ENCODE results near the gene NECAP2.
A peak's percentile ranks its signal among the peaks of the same experiment; 100 is the strongest.

NECAP2 gene, protein sequence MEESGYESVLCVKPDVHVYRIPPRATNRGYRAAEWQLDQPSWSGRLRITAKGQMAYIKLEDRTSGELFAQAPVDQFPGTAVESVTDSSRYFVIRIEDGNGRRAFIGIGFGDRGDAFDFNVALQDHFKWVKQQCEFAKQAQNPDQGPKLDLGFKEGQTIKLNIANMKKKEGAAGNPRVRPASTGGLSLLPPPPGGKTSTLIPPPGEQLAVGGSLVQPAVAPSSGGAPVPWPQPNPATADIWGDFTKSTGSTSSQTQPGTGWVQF

DNA sequence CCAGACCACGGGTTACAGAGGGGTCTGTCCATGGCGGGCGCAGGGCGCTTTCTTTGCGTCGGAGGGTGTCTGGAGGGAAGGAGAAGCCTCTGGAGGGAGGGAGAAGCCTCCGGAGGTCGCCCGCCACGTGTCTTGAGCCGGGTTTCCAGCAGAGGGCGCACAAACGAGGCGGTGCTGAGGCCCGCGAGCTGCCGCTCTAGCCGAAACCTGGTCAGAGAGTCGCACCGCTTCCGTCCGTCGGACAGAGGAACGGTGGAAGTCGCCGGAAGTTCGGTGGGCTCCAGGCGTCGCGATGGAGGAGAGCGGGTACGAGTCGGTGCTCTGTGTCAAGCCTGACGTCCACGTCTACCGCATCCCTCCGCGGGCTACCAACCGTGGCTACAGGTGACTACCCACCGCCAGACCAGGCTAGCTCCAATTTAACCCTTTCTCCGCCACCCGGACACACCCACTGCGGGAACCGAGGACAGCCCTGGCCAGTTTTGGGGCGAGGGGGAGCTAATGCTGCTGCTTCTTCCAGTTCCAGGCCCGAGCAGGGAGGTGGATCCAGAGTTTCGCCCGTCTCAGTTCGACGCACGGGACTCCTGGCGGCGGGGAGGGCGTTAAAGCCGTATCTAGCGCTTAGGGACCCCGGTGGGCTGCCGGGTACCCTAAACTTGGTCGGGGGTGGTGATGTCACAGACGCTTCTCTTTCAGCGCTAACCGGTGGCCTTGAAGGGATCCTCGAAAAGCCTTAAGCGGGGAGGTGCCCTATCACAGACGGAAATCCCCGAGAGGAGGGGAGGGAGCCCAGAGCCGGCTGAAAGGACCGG, at the start of gene NECAP2:
Gene NECAP2 (plus strand): TSS at position 255 of the 812 bp plus-strand sequence. CDS start 38 bp downstream, at position 293.
- peak; percentile 87 for DNase-seq (ENCODE audit: low read depth)

DNA sequence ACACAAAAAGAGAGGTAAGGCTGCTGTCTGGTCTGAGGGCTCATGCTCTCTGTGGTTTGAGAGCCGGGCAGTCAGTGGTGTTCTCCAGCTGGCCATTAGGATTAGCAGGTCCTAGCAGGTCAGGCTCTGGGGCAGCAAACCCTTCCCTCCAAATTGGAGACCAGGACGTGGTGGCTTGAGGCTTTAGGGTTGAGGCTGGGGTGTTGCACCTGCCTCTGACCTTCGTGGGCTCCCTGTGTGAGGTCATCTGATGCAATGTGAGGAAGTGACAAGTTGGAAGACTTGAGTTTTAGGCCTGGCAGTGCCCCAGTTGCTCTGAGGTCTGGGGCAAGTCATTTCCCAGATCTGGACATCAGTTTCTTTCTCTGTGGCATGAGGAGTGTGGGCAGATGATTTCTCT, 49.1 kb upstream of the NECAP2 start:
- DNase-seq (ENCODE audit: low read depth) = no peak

DNA sequence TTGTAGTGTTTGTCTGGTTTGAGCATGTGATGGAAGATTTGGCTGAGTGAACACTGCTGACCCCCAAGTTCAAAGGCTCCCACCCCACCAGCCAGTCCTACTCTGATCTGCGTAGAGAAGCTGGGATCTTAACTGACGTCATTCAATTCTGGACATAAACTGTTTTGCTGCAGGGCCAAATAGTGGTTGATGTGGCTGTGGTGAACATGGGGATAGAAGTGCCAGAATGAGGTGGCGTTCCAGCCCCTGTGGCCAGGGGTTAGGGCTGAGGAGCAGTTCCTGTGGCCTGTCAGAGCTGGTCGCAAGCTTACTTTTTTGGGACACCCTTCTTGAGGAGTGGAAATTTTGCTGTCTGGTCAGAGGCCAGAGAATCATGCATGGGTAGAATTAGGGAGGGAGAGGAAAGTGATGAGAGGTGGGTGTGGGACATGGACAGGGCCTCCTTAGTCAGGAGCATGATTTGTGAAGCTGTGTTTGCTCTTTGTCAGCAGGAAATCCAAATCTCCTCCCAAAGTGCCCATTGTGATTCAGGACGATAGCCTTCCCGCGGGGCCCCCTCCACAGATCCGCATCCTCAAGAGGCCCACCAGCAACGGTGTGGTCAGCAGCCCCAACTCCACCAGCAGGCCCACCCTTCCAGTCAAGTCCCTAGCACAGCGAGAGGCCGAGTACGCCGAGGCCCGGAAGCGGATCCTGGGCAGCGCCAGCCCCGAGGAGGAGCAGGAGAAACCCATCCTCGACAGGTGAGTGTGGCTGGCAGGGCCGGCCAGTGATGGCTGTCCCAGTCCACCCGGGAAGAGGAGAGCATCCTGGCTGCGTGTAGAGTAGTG, 47.6 kb upstream of the NECAP2 start:
- DNase-seq (ENCODE audit: low read depth) = no peak

DNA sequence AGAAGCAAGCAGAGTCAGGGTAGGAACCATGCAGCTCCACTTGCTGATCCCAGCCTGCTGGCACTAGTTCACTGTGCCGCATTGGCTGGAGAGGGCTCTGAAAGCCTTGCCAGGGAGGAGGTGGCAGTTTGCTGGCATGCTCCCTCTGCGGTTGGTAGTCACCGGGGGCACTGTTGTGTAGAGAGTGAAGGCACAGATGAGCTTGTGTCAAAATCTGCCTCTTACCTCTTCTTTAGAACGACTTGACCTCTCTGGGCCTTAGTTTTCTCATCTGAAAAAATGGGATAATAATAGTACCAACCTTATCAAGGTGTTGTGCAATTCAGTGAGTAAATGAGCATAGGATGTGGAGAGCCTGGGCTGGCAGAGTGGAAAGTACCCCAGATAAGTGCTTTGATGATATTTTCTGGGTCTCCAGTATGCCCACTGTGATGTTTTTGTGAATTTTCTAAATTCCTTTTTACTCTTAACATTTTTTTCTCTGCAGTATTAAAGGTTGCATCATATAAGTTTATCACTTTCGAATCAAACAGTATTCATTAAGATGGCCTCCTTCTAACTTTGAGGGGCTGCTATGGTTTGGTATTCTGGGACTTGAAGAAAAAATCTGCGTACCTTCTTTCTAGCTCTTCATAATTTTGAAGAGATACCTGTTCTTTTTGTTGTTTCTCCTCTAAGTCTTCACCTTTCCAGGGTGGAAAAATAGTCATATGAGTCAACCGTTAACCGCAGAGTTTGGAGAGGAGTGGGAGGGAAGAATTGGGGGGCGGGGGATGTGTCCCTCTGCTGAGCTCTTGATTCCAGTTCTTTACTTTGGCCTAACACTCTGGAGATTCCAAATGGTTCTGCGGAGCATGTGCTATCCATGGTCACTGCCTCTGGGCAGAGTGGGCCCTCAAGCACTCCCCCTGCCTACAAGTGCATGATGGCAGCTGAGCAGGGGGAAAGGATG, 46.7 kb upstream of the NECAP2 start:
- DNase-seq (ENCODE audit: low read depth) = no peak

DNA sequence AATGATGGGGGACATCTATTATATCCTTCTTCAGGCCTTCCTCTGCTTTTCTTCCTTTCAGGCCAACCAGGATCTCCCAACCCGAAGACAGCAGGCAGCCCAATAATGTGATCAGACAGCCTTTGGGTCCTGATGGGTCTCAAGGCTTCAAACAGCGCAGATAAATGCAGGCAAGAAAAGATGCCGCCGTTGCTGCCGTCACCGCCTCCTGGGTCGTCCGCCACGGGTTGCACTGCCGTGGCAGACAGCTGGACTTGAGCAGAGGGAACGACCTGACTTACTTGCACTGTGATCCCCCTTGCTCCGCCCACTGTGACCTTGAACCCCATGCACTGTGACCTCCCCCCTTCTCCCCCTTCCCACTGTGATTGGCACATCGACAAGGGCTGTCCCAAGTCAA, 45.5 kb upstream of the NECAP2 start:
- DNase-seq (ENCODE audit: low read depth) = no peak

DNA sequence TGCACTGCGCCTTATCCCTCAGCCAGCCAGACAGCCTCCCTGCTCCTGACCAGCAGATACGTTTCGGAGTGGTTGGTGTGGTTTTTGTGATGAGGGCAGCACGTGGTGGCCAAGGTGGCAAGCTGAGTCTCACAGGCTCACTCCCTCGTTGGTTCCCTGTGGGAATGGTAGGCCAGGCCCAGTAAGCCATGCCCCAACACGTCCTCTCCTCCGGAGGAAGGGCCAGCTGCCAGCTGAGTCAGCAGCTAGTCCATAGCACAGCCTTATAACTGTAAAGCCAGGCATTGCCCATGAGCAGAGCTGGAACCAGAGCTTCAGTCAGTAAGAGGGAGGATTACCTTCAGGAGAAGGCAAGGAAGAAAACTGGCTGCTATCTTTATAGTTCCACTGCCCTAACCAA, 43.9 kb upstream of the NECAP2 start:
- DNase-seq (ENCODE audit: low read depth) = no peak

DNA sequence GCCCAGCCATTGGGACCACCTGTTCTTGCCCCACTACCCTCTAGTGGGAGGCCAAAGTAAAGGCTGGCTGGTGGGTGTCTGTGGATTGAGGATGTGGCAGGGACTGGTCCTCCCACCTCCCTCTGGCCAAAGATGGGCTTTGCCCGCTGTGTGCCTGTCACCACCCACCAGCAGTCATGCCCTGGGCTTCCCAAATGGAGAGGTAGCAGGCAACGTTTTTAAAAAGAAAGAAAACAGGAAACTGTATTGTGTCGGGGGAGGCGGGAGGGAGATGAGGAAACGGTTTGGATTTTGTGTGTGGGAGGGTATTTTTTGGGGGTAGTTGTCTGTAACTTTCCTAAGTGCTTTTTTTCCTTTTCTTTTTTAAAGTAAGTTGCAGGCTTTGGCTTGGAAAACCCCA, 43.4 kb upstream of the NECAP2 start:
- no peak for DNase-seq (ENCODE audit: low read depth)

DNA sequence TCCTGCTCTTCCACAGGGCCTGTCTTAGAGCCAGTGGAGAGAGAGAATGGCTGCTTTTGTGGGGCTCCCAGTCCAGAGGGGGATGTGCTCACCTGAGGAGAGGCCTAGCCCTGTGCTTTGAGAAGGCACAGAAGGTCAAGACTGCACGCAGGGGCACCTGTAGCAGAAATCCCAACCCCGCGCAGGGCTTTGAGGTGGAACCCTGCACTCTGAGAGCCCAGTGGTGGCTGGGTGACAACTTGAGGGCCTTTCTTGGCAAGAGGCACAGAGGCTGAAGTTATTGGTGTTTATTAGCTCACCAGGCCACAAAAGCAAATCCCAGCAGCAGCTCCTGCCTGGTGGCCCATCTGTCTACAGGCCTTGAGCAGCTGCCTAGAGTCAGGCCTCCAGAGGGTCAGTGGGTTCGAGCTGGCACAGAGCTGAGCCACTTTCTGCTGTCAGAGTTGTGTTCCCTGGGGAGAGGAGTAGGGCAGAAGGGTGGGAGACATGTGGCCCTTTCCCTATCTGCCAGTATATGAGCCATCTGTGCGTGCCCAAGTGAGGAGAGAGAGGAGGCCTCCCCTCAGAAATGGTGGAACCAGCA, 42.1 kb upstream of the NECAP2 start:
- no peak for DNase-seq (ENCODE audit: low read depth)

DNA sequence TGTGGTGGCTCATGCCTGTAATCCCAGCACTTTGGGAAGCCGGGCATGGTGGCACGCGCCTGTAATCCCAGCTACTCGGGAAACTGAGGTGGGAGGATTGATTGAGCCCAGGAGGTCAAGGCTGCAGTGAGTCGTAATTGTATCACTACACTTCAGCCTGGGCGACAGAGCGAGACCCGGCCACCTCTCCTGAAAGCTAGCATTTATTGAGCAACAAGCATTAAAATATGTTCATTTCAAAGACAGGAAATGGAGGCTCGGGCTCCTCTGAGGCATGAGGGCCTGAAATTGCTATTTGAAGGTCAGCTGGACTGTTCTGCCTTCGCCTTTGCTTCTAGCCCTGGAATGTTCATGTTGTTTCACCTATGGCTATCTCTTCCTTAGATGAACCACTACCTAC, 37.8 kb upstream of the NECAP2 start:
- DNase-seq (ENCODE audit: low read depth) = no peak

DNA sequence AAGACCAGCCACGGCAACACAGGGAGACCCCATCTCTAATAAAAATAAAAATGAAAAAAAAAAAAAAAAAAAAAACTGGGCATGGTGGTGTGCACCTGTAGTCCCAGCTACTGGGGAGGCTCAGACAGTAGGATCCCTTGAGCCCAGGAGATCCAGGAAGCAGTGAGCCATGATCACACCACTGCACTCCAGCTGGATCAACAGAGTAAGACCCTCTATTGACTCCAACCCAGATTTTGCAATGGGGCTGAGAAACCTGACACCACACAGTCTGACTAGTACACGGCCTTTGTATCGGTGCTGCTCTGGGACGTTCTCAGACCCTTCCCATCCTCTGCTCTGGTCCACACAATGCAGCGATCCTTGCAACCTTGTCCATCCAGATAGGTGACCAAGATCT, 35.1 kb upstream of the NECAP2 start:
- DNase-seq (ENCODE audit: low read depth) = no peak

DNA sequence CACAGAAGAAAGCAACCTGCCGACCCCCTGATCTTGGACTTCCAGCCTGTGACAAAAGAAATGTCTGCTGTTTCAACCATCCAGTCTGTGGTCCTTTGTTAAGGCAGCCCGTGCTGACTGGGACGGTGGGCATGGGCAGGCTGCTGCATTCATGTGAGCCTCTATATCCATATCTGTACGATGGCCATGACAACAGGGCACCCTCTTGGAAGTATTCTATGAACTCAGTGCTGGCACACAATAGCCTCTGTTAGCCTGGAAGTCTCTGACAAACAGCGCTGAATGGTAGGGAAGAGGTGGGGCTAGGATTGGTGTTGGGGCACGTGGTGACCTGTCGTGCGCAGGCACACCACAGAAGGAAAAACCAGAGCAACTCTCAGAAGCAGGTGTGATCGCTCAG, 33.7 kb upstream of the NECAP2 start:
- no peak for DNase-seq (ENCODE audit: low read depth)

DNA sequence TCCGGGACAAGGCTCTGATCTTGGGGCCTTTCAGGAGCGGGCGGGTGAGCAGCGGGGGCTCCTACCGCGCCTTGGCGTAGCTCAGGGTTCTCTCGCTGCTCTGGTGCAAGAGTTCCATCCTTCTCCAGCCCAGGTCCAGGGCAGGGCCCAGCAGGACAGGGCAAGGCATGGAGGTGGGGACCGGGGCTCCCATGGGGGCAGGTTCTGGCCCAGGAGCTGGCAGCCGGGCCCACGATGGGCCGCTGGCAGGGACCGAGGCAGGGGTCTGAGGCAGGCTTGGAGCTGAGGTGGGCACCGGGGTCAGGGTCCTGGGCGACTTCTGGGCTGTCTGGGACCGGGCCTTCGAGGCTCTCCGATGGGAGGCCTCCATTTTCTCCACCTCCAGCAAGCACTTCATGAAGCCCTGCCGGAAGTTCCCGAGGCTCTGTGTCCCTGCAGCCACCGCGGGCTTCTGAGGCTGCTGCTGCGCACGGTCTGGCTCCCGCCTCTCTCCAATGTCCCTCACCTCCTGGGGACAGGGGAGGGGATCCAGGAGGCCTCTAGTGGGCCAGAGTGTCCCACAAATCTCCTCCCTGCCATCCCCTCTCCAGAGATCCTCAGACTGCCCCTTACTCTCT, 30.9 kb upstream of the NECAP2 start:
- no peak for DNase-seq (ENCODE audit: low read depth)

DNA sequence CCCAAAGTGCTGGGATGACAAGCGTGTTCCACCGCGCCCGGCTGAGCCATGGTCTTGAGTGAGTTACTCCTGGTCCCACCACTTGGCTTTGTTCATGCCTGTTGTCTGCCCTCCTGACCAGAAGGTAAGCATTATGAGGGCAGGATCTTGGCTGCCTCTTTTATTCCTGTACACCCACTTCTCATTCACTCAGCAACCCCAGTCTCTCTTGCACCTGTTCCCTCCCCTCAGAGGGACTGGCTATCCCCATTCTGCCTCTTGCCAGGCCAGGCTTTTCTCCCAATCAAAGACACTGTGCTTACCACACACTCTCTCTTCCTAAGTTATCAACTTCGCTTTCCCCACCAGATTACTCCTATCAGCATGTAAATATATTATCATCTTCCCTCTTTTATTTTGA, 29.7 kb upstream of the NECAP2 start:
- DNase-seq (ENCODE audit: low read depth) = no peak

DNA sequence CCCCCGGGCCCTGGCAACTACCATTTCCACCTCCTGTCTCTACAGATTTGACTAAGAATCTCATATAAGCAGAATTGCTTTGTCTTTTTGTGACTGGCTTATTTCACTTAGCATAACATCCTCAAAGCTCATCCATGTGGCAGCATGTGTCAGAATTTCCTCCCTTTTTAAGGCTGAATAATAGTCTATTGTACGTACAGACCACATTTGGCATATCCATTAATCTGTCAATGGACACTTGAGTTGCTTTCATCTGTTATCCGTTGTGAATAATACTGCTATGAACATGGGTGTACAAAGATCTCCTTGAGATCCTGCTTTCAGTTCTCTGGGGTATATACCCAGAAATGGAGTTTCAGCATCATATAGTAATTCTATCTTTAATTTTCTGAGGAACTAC, 27.3 kb upstream of the NECAP2 start:
- no peak for DNase-seq (ENCODE audit: low read depth)

DNA sequence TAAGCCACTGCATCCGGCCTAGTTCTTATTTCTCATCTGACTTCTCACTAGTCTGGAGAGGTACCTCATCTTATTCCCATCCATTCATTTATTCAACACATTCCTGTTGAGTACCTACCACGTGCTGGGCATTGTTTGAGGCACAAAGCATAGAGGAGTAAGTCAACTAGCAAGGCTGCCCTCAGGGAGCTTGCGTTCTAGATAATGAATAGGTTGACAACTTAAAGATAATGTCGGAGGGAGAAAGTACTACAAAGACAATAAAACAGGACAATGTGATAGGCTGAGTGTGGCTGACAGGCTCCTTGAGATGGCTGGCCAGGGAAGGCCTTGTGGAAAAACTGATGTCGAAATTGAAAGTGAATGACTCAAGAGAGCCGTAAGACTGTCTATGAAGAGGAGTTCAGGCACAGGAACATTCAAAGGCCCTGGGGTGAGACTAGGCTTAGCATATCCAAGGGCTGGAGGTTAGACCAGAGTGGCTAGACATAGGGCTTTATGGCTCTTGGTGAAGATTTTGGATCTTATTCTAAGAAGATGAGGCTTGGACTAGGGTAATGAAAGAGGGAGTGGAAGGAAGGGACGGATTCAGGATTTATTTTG, 21.6 kb upstream of the NECAP2 start:
- DNase-seq (ENCODE audit: low read depth) = no peak

DNA sequence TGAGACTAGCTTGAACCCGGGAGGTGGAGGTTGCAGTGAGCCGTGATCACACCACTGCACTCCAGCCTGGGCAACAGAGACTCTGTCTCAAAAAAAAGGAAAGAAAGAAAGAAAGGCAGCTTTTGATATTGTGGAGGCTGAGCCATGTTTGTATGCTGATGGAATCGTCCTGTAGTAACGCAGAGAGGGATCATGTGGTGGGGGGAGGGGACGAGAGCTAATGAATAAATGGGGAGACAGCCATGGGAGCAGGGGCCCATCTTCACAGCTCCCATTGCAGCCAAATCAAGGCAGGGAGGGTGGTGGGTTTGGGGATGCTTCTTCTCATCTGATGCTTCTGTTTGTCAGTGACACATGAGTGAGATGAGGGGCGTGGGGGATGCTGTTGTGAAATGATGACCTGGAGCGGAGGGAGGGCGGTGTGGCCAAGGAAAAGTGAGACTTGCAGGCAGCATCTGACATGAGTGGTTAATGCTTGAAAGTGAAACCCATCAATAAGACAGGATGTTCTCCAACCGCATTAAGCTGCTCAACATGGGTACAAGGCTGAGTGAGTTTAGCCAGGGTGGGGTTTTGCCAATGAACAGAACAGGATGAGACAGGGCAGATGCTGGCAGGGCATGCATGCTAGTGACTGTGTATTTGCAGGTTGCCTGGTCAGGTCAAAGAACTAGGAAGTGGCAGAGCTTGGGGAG, 20.0 kb upstream of the NECAP2 start:
- peak; percentile 32 for DNase-seq (ENCODE audit: low read depth)

DNA sequence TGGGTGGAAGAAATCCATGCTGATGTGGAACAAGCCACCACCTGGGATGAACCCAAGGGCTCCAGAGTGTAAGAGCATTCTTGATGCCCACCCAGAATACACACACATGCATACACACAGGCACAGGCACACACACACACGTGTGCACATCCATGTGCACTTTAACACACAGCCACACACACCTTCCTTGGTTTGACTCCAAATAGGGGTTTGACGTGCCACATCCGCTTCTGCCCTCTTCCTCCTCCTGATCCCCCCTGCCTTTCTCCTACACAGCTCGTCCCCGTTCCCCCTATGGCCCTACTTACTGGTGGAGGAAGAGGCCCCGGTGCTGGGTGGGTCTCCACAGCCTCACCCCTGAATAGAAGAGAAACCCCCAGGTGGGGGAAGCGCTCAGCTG, 19.3 kb upstream of the NECAP2 start:
- no peak for DNase-seq (ENCODE audit: low read depth)

DNA sequence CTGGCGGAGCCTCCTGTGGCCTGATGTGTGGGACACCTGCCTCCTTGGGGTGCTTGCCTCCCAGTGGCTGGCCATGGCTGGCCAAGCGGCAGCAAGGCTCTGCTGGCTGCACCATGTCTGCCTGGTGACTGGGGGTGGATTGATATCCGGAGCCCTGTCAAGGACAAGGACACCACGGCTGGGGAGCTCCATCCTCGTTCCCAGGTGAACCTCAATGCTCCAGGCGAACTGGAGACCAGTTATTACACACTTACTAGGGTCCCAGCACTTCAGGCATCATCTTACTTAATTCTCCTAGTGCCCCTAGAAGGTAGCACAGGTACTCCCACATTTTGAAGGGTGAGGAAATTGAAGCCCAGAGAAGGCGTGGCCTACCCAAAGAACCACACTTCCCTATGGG, 18.5 kb upstream of the NECAP2 start:
- DNase-seq (ENCODE audit: low read depth) = no peak

DNA sequence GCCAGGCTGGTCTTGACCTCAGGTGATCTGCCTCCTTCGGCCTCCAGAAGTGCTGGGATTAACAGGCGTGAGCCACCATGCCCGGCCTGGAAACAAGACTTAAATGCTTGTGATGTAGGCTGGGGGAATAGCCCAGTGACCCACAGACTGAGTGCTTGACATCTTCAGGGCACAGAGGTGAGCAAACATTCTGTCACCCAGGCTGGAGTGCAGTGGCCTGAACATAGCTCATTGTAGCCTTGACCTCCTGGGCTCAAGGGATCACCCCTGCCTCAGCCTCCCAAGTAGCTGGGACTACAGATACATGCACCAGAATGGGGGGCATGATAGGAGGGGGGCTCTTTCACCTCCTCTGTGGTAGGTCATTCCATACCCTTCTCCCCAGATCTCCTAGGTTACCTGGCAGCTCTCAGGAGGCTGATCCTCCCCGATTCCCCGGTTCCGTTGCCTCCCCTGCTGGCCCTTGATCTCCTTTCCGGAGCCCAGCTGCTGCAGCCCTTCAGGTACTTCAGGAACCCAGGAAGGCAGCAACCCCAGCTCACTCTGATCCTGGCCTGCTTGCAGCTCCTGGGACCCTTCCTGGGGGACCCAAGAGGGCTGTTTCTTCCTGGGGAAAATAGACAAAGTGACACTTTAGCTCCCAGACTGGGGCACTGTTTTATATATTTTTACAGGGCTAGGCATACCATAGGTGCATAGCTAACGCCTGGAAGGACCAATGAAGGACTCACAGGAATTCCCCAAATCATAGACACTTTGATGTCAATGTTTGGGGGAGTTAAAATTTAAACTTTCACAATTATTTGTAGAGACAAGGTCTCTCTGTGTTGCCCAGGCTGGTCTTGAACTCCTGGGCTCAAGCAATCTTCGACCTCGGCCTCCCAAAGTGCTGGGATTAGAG, 15.1 kb upstream of the NECAP2 start:
- DNase-seq (ENCODE audit: low read depth) = no peak
